Stimulated activated CD4-positive, alpha-beta T cell treated with anti-CD3 and anti-CD28 coated beads, TNF-alpha, amount 100 ng/mL, for 1 hour (primary cell): ENCODE results near the gene MEIS2.

ENCODE experiments used
- DNase-seq, 3 donors: peaks; one replicate each; pipeline ENCODE4 v3.0.0-alpha.2; 2020; ENCODE audit warnings: low read depth in 3 of 3, low spot score in 1 of 3

The MEIS2 gene

DNA sequence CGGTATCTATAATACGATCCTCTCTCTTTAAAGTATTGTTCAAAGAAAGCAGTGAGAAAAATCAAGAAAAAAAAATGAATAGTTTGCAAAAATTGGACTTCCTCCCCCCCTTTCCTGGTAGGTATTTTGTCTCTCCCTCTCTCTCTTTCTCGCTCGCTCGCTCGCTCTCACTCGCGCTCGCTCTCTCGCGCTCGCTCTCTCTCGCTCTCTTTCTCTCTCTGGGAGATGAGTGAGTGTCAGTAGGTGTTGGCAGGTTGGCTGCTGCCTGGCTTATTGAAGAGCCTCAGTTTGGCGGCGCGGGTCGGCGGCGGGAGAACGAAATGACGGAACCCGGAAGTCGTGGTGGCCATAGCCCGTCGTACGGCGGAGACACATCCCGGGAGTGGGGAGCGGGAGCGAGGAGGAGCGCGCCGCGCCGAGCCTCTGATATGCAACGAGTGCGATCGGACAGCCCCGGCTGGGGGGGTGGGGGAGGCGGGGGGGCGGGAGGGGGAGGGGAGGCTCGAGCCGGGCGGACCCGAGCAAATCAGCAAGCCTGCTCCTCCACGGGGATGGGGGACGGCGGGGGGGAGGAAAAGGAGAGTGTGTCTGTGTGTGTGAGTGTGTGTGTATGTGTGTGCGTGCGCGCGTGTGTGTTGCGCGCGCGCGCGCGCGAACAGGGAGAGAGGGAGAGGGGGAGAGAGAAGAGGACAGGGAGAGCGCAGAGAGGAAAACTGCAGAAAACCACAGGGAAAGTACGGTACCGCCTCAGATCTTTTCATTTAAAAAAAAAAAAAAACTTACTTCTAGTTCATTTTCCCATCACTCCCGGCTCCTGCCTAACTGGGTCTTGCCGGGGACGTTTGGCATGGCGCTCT is at the start of gene MEIS2:
TSS of gene MEIS2 (minus strand) at position 441 of the 857 bp plus-strand sequence. CDS start 1,083 bp downstream, outside the sequence.
- no peak for DNase-seq

DNA sequence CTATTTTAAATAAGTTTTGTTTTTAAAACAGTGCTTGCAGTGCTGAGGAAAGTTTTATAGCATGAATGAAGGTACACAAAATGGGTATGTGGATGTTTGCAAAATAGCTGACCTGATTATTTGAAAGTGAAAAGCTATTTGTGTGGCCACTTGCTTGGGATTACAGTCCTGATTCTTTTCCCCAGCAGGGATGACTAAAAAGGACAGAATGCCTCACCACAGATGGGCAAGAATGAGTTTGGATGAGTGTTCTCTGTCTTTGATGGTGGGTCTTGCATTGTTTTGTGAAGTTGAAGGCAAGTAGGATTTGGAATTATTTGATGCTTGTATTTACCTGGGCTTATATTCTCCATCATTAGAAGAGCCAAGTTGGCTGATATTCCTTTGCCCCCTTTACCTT is 48.8 kb upstream of the MEIS2 start:
- no peak for DNase-seq

DNA sequence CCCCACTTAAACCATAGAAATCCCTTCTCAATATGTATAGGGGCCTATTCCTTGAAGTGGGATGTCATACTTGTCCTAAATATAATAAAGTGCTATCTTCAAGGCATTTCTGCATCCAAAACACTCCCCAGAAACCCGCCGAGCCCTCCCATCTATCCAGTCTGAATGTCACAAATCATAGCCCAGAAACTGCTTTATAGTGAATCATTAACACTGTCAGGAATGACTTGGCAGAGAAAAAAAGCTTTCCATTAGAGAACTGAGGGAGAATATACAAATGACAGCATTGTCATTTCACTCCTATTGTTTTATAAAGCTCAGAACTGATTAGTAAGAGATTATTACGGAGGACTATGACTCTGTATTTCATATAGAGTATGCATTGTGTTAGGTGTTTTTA is 48.4 kb upstream of the MEIS2 start:
- DNase-seq = no peak

DNA sequence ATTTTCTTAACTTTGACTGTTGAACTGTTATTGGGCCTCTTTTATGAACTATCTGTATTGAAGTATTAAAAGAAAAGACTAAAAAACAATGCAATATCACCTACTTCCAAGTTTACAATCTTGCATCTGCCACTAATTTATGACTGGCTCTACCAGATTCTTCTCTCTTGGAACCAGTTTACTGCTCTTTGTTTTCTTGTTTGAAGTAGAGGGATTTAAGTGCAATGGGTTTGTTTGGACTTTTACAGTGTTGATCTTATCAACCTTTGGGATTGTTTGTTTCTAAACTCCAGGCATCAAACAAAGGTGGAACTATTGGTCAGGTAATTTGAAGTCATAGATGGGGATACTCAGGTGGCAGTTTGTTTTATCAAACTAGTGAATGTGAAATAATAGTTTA is 43.0 kb upstream of the MEIS2 start:
- no peak for DNase-seq

DNA sequence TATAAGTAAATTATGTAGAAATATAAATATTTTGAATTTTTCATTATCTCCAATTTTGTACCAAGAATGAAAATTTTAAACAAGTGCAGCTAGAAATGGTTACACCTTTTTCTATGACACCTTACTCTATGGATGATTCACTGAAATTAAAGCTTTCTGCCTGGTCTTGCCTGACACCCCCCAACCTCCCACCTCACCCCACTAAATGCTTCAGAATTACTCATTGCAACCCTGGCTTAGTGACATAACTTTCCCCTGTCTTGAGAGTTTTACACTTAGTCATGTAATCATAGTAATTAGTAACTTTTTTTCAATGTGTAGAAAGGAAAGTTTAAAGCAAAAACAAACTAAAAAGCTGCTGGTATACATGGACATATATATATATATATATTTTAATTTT is 42.0 kb upstream of the MEIS2 start:
- no peak for DNase-seq

DNA sequence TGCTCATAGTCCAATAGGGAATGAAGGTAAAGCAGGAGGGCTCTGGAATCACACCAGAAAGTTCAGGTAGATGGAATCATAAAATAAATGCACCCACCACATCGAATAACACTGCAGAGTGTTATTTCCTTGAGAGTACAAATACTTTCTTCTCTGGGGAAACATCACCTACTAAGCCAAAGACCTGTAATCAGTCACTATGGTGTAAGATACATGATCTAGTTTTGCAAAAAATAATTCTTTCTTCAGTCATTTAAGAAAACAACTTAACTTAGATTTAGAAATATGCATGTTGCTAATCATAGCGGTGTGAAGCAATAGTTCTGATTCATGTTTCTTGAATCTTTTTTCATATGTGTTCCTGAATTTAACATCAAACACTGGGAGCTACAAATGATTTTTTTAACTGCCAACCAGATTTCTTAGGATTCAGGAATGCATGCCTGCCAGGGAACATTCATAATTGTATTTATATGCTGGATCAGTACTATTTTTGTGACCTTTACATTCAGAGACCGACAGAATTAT is 40.2 kb upstream of the MEIS2 start:
- DNase-seq = no peak

DNA sequence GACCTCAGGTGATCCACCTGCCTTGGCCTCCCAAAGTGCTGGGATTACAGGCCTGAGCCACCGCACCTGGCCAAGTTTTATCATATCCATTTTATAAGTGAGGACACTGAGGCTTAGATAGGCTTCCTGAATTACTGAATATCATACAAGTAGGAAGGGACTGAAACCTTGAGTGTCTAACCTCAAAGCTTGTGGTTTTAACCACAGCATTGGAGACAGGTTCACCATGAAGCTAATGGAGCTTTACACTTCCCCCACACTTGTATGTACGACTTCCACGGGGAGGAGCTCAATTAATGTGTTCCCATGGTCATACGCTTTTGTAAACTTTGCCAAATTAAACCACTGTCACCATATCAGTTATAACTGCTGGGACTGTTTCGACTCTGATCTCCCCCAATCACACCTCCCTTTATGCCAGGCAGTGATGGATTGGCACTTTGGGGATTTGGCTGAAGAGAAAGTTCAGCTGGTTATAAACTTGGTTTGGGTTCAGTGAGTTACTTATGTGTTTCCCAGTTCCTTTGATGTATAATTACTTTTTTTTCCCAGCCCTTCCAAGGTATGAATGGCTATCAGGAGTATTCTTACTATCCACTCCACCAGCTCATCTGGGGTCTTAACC is 38.4 kb upstream of the MEIS2 start:
- no peak for DNase-seq

DNA sequence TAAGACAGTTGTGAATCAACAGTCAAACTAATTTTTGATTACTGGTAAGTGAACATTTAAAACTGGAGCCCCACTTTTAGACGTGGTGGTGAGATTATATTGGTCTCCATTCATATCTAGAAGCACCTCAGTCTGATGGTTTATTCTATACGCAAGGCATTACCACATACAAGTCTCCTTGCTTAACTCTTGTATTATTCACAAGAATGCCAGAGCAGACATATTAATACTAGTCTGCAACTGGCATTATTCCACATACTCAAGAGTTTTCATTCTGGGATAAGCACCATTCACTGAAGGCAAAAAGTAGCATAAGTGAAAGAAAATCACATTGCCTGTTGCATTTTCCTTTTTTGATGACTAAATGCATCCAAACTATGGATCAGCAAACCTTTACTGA is 36.9 kb upstream of the MEIS2 start:
- DNase-seq = no peak

DNA sequence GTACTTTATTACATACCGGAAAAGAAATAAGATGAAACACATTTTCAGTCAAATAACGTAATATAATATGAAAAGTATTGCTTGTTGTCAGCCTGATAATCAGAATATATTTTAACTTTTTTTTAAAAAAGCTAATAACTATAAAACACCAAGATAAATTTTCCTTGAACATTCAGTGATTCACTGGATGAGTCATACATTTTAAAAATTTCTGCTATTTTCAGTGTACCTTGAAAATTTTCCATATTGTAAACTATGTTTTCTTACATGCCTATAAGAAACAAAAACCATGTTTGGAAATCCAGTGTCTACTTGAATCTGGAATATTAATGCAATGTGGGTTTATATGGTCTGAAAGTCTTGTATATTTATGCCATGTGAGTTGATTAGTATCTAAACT is 36.3 kb upstream of the MEIS2 start:
- no peak for DNase-seq

DNA sequence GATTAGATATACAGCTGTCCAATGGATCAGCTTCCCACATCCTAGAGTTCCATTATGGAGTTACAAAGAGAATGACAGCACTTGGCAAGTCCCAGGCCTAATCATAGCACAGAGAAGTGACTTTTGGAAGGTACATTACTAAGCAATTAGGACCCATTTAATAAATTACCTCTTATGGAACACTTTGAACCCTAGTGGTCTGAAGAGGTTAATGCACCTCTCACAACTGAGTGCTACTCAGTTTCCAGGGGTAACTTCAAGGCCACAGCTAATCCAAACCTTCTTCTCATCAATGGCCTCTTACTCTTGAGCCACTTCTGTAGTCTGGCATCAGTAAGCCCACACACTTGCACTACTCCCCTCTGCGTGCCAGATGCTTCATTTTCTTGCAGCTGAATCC is 34.9 kb upstream of the MEIS2 start:
- no peak for DNase-seq

DNA sequence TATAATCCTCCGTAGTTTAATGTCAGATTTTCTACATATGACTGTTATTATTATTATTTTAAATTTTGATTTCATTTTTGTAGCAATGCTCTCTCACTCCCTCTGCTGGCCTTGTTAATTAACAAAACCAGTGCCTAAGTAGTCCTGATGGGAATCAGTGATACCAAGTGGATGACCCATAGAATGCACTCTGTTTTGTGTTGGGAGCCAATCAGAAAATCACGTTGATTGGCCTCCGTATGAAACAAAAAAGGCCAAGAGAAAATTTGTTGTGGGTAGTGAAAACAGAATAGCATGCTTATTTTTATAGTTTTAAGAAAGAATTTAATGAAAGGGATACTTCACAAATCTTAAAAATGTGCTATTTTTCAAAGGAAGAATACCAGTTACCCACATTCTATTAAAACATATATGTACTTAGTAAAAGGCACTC is 34.4 kb upstream of the MEIS2 start:
- no peak for DNase-seq

DNA sequence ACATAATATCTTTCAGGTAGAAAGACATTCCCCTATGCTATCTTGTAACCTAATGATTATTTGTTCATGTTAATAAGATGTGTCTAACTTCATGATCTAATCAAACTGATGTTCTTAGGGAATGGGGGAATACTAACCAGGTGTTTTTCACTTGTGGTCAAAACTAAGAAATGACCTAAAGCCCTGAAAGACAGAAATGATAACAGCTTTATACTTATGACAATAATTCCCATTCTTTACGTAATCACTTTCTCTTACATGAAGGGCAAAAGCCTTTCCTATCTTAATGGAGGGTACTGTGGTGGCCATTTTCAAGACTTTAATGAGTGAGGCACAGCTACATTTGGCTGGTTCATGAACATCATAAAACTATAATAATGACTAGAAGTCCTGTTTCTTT is 33.9 kb upstream of the MEIS2 start:
- no peak for DNase-seq

DNA sequence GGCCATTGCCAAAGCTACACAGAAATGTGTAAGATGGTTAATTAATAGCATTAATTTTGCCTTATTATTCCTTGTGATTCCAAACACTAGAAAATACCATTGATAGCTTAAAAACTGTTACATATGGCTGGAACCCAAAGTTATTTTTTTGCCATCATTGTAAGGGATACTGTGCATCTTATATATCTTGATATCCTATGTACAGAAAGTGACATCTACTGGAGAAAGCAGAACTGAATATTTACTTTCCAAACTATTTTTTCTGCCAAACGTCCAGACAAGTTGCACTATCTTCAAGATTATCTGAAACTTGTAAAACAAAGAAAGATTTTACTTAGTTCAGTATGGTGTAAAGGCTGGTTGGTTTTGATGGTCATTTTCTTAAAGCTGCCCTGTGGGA is 33.3 kb upstream of the MEIS2 start:
- DNase-seq = no peak

DNA sequence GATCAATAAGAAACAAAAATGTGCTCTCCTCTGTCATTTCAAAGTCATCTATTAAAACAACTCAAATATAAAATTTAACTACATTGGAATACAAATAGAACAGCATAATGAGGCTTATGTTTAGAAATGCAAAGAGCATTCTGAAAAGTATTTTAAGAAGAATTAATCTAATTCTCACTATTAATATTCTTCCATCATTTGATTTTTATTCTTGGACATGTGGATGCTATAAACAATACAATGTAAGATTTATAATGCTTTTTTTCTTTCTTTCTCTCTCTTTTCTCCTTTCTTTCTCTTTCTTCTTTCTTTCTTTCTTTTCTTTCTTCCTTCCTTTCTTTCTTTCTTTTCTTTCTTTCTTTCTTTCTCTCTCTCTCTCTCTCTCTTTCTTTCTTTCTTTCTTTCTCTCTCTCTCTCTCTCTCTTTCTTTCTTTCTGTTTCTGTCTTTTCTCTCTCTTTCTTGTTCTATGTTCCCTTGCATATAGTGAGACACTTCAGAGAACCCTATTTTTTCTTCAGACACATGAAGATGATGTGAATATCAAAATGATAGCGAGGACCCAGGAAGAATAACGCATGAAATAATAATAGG is 32.6 kb upstream of the MEIS2 start:
- DNase-seq = no peak

DNA sequence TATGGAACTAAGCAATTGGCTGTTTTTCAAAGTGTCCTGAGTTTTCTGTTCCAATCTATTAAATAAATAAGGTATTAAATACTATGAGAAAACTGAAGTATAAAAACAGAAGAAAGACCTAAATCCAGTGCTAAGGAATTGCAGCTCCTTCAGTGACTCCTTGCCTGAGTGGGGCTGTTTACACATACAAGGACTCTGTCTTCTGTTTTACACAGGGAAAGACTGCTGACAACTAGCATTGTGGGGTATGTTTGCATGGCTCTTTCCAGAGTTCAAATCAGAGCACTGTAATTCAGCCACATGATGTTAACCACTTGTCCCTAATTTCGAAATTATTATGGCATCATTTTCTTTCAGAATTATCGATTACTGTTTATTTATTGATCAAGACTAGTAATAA is 31.3 kb upstream of the MEIS2 start:
- no peak for DNase-seq

DNA sequence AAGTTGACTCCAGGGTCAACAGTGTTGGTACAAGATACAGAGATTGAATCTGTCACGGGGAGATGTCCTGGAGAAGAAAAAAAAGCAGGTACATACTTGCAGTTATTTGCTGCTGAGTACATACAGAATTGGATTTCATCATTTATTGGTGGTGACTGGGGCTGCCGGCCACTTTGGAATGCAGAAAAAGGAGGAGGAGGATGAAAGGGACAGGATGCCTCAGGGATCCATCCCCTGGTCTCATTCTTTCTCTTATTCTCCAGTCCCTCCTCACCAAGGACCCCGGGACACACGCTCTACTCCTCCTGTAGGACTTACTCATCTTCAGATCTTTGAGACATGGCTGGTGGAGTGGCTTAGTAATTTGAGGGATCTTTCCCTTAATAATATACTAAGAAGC is 30.0 kb upstream of the MEIS2 start:
- no peak for DNase-seq

DNA sequence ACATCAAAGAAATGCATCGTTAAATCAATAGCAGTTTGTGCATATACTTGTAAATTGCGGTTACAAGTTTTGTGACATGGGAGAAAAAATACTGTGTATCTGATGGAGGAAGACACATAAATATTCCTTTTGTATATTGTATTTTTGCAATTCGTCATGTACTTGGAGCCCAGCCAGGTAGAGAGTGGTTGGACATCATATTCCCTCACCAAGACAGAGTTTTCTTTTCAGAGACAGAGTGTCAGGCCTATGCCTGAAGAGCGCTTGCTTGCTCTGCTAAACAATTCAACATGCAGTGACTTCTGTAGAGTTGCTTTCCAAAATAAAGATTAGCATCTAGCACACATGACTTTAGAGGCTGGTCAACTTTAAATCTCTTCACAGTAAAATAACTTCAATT is 24.8 kb upstream of the MEIS2 start:
- no peak for DNase-seq

DNA sequence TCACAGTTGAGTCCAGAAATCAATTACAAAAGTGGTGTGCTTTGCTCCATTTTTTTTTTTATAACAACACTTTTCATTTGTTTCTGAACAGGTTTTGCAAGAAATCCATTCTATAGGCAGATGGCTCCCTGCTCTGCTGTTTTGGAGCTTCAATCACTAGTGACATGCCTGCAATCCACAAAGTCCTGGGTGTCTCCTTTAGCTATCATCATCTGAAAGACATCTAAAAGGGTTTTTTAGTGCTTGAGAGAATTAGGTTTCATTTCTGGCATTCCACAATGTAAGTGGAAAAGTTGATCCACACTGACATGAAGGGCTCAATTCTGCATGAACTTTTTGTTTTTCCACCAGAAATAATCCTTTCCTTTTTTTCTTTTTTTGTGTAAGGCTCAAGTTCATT is 24.0 kb upstream of the MEIS2 start:
- DNase-seq = no peak

DNA sequence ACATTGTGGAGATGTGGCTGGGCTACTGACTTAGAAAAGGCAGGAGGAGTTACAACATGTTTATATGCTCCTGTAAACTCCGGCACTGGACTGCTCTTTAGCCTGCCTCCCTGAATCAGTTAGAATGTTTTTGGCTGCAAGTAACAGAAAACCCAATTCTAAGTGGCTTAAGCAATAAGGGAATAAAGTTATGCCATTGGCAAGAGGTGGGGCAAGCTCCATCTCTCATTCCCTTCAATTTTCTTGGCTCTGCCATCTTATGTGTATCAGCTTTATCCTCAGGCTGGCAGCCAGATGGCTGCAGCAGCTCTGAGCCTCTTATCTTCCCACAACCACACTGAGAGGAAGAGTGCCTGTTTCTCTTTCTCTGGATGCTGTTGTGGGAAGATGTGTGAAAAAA is 22.4 kb upstream of the MEIS2 start:
- no peak for DNase-seq

DNA sequence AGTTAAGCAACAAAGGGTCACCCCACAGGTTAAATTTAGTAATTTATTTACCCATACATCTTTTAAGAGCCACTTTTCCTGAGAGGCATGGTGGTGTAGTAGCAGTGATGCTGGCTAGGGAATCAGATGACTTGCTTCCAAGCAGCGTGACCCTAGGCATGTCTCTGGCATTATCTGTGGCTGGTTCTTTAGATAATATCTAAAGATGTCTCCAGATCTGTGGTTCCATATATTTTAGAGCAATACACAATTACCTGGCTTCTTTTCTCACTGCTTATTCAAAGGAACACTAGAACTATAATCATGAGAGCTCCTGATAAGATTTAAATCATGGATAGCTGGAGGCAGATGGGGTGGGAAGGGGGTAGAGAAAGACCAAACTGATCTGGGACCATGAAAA is 21.1 kb upstream of the MEIS2 start:
- no peak for DNase-seq

DNA sequence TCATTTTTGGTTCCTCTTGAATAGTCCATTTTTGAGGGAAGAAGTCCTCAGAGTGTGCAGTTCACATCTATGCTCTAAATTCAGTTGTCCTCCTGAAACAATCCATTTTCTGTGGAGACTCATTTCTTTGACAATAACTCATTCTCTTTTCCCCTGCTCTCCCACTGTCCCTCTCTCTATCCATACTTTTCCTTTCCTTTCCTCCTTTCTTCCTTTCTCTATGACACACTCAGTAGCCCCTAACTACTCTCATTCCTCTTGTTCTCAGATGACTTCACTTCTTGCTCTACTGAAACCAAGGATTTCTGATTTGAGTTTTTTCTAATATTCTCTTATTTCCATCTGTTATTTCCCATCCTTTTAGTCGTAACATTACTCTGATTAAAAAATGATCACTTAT is 16.7 kb upstream of the MEIS2 start:
- DNase-seq = no peak

DNA sequence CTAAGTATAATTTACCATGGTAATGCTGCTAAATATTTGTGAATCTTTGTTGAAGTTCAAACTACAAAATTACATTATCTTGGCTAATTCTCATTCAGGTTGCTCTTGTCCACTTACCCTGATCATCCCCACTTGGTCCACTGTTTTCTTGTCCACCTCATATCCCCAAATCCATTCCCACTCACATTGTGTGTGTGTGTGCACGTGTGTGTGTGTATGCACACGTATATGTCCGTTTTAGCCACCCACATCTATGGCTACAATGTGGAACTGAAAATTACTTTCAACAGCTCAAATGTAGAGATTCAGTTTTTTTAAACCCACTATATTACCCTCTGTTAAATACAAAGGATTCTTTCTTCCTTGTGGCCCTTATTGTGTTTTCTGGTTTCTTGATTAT is 15.2 kb upstream of the MEIS2 start:
- no peak for DNase-seq
